Dermis blood vessel endothelial cell (primary cell): ENCODE data around the gene FYN. TPM values are rescaled to one million over a fixed set of nuclear protein-coding genes. Genes with fewer than 3 reads are reported as not detected.
A peak's percentile ranks its signal among the peaks of the same experiment; 100 is the strongest.

Experiments
- DNase-seq: peaks from one replicate; pipeline ENCODE4 v3.0.0; 2010
- total RNA-seq: library from RNA; depleted of rRNA; stranded (reverse); fragments of >200 nt; gene quantifications from 2 replicates; pipeline ENCODE4 v1.2.3, GENCODE V29; 2014

Gene FYN
- total RNA-seq, 1 donor from 2014 or later, result 150 TPM

DNA sequence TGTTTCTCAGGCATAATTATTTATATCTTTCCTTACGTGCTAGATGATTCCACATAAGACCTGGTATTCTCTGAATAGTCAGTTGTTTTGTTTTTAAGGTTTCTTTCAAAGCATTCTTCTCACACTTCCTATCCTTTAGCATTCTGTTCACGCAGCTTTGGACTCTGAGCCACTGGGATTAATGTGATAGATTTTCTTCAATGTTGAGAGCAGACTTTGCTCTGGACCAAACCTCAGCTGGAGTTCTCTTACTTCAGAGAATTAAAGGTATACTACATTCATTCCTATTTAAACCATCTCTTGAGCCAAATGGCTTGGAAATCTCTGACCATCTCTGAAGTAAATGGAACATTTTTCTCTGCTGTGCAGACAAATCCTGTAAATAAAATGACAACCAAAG lies 196.9 kb downstream of the FYN start:
- no peak for DNase-seq

DNA sequence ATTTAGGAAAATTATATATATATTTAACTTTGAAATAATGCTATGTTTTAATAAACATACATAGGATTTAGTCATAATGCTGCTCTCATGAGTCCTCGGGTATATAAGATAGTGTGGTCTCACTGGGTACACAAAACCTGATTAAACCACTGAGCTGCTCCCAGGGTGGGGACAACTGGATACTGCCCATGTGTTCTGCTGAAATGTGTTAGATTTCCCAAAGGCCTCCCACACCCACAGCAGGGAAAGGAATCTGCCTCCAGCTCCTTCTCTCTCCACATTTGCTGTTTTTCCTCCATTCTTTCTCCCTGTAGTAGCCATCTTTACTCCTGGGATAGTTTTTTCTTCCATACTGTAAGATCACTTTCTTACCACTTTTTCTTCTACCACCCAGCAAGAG lies 198.4 kb downstream of the FYN start:
- DNase-seq, result no peak

GRCh38 chr6:111674413-111674812 lies 198.8 kb downstream of the FYN start:
- DNase-seq, result no peak

DNA sequence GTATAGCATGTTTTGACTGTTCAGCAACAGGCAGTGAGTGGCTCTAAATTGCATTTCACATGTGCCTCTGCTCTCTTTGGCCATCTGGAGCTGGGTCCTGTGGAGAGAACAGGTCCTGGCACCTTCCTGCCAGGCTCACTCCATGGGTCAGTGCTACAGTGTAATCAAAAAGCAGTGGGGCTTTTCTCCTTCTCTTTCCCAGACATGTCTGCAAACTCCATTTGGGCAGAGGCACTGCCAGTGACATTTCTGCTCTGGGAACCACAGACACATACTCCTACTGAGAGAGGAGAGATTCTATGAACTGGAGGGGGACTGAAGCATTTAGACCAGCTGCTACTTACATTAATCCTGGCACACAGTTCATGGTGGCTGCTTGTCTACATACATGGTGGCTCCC lies 199.3 kb downstream of the FYN start:
- no peak for DNase-seq

DNA sequence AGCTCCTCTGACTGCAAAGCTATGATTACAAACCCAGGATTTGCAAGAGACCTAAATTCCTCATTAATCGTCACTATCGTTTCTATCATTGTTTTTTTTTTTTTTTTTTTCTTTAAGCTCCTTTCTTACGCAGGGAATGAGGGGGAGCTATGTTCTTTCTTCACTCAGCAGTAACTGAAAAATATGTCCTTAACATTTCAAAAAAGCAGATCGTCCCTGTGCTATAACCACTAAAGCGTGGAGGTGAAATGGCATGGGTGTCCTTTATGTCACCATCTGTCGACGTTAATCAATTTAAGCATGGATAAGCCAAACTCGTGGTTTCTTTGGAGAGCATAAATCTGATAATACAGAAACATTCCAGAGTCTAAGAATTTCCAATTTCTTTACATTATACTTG lies 199.7 kb downstream of the FYN start:
- DNase-seq, result no peak

GRCh38 chr6:111672761-111673450 lies 200.3 kb downstream of the FYN start:
- no peak for DNase-seq

- DNase-seq, result no peak
These were observed 203.9 kb downstream of the FYN start for GRCh38 chr6:111669326-111669725.

GRCh38 chr6:111668410-111668809 lies 204.8 kb downstream of the FYN start:
- DNase-seq, result no peak

DNA sequence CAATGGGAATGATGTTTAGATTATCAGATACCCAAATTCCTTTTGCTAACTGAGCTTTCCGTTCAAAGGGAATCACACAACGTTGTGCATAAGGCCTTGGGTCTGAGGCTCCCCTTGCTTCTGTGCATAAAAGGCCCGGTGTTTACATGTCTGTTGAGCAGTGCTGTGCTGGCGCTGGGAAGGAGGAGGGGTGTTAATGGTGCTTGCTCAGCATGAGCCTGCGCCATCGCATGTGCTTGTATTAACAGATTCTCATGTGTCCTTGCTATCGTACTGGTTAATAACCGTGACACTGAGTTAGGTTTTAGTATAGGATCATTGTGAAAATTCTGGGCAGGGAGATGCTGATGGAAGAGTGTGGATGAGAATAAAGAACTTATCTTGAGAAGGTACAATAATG lies 205.3 kb downstream of the FYN start:
- DNase-seq, result no peak

- DNase-seq, result peak; percentile 83
These were observed 206.4 kb downstream of the FYN start for GRCh38 chr6:111666847-111667246.

DNA sequence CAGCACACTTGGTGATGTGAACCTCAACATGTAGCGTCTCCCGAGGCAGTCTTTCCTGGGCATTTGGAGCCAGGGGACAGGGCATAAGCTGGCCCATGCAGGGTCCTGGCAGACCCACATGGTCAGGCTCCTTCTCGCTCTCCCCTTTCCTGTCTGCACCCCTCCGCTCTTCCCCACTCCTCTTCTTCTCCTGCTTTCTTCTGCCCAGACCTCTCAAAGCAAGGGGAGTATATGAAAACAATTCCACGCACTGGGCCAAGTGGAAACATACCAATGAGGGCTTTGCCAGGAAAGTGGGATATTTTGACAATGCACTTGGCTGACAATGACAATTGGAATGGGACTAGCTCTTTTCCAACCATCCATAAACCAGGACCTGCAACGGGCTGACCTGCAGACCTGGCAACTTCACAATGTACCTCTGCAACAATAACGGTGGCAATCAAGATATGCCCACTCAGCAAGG lies 208.7 kb downstream of the FYN start:
- no peak for DNase-seq

- DNase-seq, result peak; percentile 58
These were observed 209.3 kb downstream of the FYN start for GRCh38 chr6:111663692-111664564.

- no peak for DNase-seq
These were observed 210.3 kb downstream of the FYN start for GRCh38 chr6:111662794-111663593.

DNA sequence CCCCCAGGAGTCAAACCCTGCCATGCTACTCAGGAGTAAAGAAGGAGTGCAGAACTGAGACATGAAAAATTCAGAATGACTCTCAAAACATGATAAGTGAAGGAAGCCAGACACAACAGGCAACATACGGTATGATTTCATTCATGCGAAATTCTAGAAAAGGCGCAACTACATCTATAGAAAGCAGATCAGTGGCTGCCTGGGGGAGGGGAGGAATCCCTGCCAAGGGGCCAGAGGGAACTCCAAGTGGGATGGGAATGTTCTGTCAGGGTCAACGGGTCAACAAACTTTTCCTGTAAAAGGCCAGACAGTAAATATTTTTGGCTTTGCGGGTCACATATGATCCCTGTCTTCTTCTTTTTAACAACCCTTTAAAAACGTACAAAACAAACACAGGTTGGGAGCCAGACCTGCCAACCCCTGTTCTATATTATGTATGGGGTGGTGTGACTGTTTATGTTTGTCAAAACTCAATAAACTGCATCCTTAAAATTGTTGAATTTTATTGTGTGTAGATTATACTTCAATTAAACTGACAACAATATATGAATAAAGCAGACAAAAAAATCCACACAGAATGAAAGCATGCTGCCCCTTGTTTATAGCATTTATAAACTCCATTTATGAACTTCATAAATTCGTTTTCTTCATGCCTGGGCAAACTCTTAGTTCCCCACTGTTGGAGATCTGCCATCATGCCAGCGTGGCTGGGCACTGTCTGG lies 211.0 kb downstream of the FYN start:
- DNase-seq, result no peak

- DNase-seq, result no peak
These were observed 211.7 kb downstream of the FYN start for GRCh38 chr6:111661541-111662061.

- DNase-seq, result no peak
These were observed 212.7 kb downstream of the FYN start for GRCh38 chr6:111660531-111660930.

GRCh38 chr6:111658462-111659154 lies 214.6 kb downstream of the FYN start:
- DNase-seq, result peak; percentile 38

GRCh38 chr6:111657146-111657545 lies 216.1 kb downstream of the FYN start:
- DNase-seq, result peak; percentile 83

- DNase-seq, result no peak
These were observed 219.3 kb downstream of the FYN start for GRCh38 chr6:111653979-111654378.

GRCh38 chr6:111653434-111653833 lies 219.8 kb downstream of the FYN start:
- no peak for DNase-seq

DNA sequence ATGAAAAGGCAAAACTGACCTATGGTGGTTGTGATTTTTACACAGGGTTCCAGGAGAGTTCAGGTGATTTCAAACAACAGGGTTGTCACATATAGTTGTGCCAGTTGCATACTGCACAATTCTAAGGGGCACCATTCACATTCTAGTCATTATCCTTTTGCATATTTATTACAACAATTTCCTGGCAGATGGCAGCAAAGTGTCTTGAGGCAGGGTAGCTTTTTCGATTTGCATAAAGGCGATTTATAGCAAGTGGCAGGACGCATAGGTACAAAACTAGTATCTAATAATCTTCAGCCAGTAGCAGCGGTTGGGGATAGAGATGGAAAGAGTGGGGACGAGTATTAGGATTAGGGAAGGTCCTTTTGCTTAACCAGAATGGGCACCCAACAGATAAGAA lies 221.1 kb downstream of the FYN start:
- no peak for DNase-seq
